ENCODE measurements around the gene CEP44. TPM values are rescaled to one million over a fixed set of nuclear protein-coding genes. Genes with fewer than 3 reads are reported as not detected.

CEP44 gene
- total and polyA plus RNA-seq, 2 experiments from 2014 or later, result 7.1 to 23.6 TPM

- no peak for DNase-seq (ENCODE audit: low read depth in 1 of 2, low spot score in 1 of 2)
- H3K27me3 ChIP-seq, result no peaks in the 10 kb centered on the region
- no peak overlapping the region for H3K4me3 ChIP-seq
- H3K4me1 ChIP-seq (ENCODE audit: low read depth), result no peaks in the 10 kb centered on the region
- no peak for TF ChIP-seq CTCF (IDR thresholded peaks at IDR 0.05; ENCODE audit: low read depth, low read length)
- no peak overlapping the region for H3K27ac ChIP-seq
- no peaks in the 10 kb centered on the region for H3K9me3 ChIP-seq (ENCODE audit: low read depth)
- H3K36me3 ChIP-seq, result peaks cover 19% of the 10 kb centered on the region
Measured at GRCh38 chr4:174303687-174304086, 20.0 kb downstream of the CEP44 start.

- H3K27ac ChIP-seq, result no peak overlapping the region
- no peaks in the 10 kb centered on the region for H3K27me3 ChIP-seq
- H3K4me1 ChIP-seq (ENCODE audit: low read depth), result no peaks in the 10 kb centered on the region
- TF ChIP-seq CTCF (IDR thresholded peaks at IDR 0.05; ENCODE audit: low read depth, low read length), result no peak
- no peak for DNase-seq (ENCODE audit: low read depth in 1 of 2, low spot score in 1 of 2)
- no peak overlapping the region for H3K4me3 ChIP-seq
- no peaks in the 10 kb centered on the region for H3K9me3 ChIP-seq (ENCODE audit: low read depth)
- peaks cover 25% of the 10 kb centered on the region for H3K36me3 ChIP-seq
Measured at GRCh38 chr4:174304664-174305063, 21.0 kb downstream of the CEP44 start.

GRCh38 chr4:174305961-174306360 lies 22.2 kb downstream of the CEP44 start:
- no peak for DNase-seq (ENCODE audit: low read depth in 1 of 2, low spot score in 1 of 2)
- TF ChIP-seq CTCF (IDR thresholded peaks at IDR 0.05; ENCODE audit: low read depth, low read length), result no peak
- Histone ChIP-seq H3K27ac (no peak overlapping the region), H3K36me3 (peaks cover 30% of the 10 kb centered on the region), H3K27me3 (no peaks in the 10 kb centered on the region), H3K4me3 (no peak overlapping the region), H3K9me3 (ENCODE audit: low read depth) (no peaks in the 10 kb centered on the region), H3K4me1 (ENCODE audit: low read depth) (no peaks in the 10 kb centered on the region)

GRCh38 chr4:174307694-174308093 lies 24.0 kb downstream of the CEP44 start:
- Histone ChIP-seq H3K4me1 (ENCODE audit: low read depth) (no peaks in the 10 kb centered on the region), H3K36me3 (peaks cover 30% of the 10 kb centered on the region), H3K27me3 (no peaks in the 10 kb centered on the region), H3K9me3 (ENCODE audit: low read depth) (no peaks in the 10 kb centered on the region), H3K27ac (no peak overlapping the region), H3K4me3 (no peak overlapping the region)
- no peak for TF ChIP-seq CTCF (IDR thresholded peaks at IDR 0.05; ENCODE audit: low read depth, low read length)
- no peak for DNase-seq (ENCODE audit: low read depth in 1 of 2, low spot score in 1 of 2)

- H3K4me1 ChIP-seq (ENCODE audit: low read depth), result no peaks in the 10 kb centered on the region
- no peaks in the 10 kb centered on the region for H3K9me3 ChIP-seq (ENCODE audit: low read depth)
- H3K27ac ChIP-seq, result no peak overlapping the region
- TF ChIP-seq CTCF (IDR thresholded peaks at IDR 0.05; ENCODE audit: low read depth, low read length), result no peak
- no peak overlapping the region for H3K4me3 ChIP-seq
- no peaks in the 10 kb centered on the region for H3K27me3 ChIP-seq
- DNase-seq (ENCODE audit: low read depth in 1 of 2, low spot score in 1 of 2), result no peak
- peaks cover 16% of the 10 kb centered on the region for H3K36me3 ChIP-seq
Measured at GRCh38 chr4:174312993-174313392, 29.3 kb downstream of the CEP44 start.

GRCh38 chr4:174314274-174314673 lies 30.6 kb downstream of the CEP44 start:
- Histone ChIP-seq H3K9me3 (ENCODE audit: low read depth) (no peaks in the 10 kb centered on the region), H3K27me3 (no peaks in the 10 kb centered on the region), H3K36me3 (peaks cover 10% of the 10 kb centered on the region), H3K27ac (no peak overlapping the region), H3K4me1 (ENCODE audit: low read depth) (no peaks in the 10 kb centered on the region), H3K4me3 (no peak overlapping the region)
- no peak for TF ChIP-seq CTCF (IDR thresholded peaks at IDR 0.05; ENCODE audit: low read depth, low read length)
- DNase-seq (ENCODE audit: low read depth in 1 of 2, low spot score in 1 of 2), result no peak

All from cardiac muscle cell (in vitro differentiated cells and primary cell).